ENCODE data around the gene PER2. TPM values are rescaled to one million over a fixed set of nuclear protein-coding genes. Genes with fewer than 3 reads are reported as not detected.

The PER2 gene
- total and polyA plus RNA-seq, 2 of the 4 experiments (the other 2 are of a cell fraction) = 1.7 to 3.2 TPM

DNA sequence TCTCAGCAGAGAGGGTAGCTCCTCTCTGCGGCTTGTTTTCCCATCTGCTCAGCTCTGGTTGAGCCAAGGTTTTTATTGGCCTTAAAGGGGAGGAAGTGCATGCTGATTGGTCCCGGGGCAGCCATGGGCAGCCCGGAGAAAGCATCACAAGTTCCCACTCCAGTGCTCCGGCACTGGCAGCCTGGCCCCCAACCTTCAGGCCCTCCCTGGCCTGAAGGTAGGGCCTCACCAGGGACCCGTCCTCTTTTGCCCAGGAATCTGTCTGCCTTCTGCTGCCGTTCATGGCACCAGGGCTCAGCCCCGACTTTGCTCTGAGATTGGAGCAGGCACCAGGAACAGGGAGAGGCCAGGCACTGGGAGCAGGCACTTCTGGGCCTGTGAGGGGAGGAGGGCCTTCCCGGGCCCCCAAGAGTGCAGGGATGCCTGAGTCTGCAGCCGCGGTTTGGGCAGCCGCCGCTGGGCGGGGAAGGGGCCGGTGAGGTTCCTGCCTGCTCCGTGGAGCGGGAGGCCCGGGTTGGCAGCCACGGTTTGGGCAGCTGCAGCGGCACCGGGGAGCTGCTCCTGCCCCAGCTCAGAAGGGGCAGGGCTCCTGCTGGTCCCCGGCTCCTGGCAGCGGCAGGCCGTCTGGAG lies 67.4 kb downstream of the PER2 start:
- ChIA-PET POLR2A (ENCODE audit: unreplicated experiment) (no interaction called here), CTCF (no interaction called here)
- no peak overlapping the region for H3K18ac ChIP-seq (ENCODE audit: low read depth, low read length)
- H2BK5ac ChIP-seq (ENCODE audit: low read depth, low read length, poor library complexity, severe bottlenecking) = no peak overlapping the region
- BruUV-seq (replicated peaks) = no TSS peak
- no peak overlapping the region for H4K5ac ChIP-seq (ENCODE audit: low read depth, low read length)
- H4K20me1 ChIP-seq (ENCODE audit: insufficient read depth, low read length) = no peaks in the 10 kb centered on the region
- no peak overlapping the region for H2AK9ac ChIP-seq (replicated peaks; ENCODE audit: low read depth, low read length, poor library complexity)
- no peak overlapping the region for H2BK120ac ChIP-seq (ENCODE audit: low read depth, low read length)
- H3K14ac ChIP-seq (replicated peaks; ENCODE audit: low read depth, low read length) = no peak overlapping the region
- dilution Hi-C loops (cut with HindIII; ENCODE audit: low sequenced_read_pairs, unreplicated experiment) (no loop called here), in situ Hi-C loops (cut with MboI; ENCODE audit: low sequenced_read_pairs) (no loop called here), intact Hi-C loops (cut with micrococcal nuclease) (no loop called here)
- H3K36me3 ChIP-seq (ENCODE audit: control insufficient read depth, insufficient read depth, low read length) = no peaks in the 10 kb centered on the region
- no peaks in the 10 kb centered on the region for H3K79me1 ChIP-seq (ENCODE audit: low read depth in 1 of 2, low read length in 2 of 2)
- no peak overlapping the region for H2BK15ac ChIP-seq (ENCODE audit: low read depth, low read length)
- no peak overlapping the region for H2AK5ac ChIP-seq (ENCODE audit: low read depth, low read length)
- no peak for TF ChIP-seq FOS (IDR thresholded peaks at IDR 0.05; ENCODE audit: low read depth, low read length)
- no peak for TF ChIP-seq RAD21 (IDR thresholded peaks at IDR 0.05; ENCODE audit: low read length)
- TF ChIP-seq RCOR1 (IDR thresholded peaks at IDR 0.05; ENCODE audit: insufficient replicate concordance, low read length) = no peak
- no peak for TF ChIP-seq NFE2L2 (IDR thresholded peaks at IDR 0.05; ENCODE audit: low read depth, low read length)
- TF ChIP-seq CEBPB (IDR thresholded peaks at IDR 0.05; ENCODE audit: low read depth, low read length) = no peak
- TF ChIP-seq RFX5 (IDR thresholded peaks at IDR 0.05; ENCODE audit: low read depth, low read length) = no peak
- TF ChIP-seq MAFK (IDR thresholded peaks at IDR 0.05; ENCODE audit: low read depth, low read length) = no peak
- no peak for TF ChIP-seq MAZ (IDR thresholded peaks at IDR 0.05; ENCODE audit: borderline replicate concordance, low read depth, low read length)
- TF ChIP-seq, protein P1, sequence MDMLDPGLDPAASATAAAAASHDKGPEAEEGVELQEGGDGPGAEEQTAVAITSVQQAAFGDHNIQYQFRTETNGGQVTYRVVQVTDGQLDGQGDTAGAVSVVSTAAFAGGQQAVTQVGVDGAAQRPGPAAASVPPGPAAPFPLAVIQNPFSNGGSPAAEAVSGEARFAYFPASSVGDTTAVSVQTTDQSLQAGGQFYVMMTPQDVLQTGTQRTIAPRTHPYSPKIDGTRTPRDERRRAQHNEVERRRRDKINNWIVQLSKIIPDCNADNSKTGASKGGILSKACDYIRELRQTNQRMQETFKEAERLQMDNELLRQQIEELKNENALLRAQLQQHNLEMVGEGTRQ (IDR thresholded peaks at IDR 0.05; ENCODE audit: low read depth, low read length) = no peak
- TF ChIP-seq, protein P2, sequence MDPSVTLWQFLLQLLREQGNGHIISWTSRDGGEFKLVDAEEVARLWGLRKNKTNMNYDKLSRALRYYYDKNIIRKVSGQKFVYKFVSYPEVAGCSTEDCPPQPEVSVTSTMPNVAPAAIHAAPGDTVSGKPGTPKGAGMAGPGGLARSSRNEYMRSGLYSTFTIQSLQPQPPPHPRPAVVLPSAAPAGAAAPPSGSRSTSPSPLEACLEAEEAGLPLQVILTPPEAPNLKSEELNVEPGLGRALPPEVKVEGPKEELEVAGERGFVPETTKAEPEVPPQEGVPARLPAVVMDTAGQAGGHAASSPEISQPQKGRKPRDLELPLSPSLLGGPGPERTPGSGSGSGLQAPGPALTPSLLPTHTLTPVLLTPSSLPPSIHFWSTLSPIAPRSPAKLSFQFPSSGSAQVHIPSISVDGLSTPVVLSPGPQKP (IDR thresholded peaks at IDR 0.05; ENCODE audit: borderline replicate concordance, low read depth, low read length) = no peak
- TF ChIP-seq MXI1 (IDR thresholded peaks at IDR 0.05; ENCODE audit: borderline replicate concordance, low read depth, low read length) = no peak
- TF ChIP-seq CHD1 (IDR thresholded peaks at IDR 0.05; ENCODE audit: low read depth, low read length) = no peak
- TF ChIP-seq BHLHE40 (IDR thresholded peaks at IDR 0.05; ENCODE audit: low read depth, low read length) = no peak
- TF ChIP-seq POLR2A (IDR thresholded peaks at IDR 0.05; ENCODE audit: low read depth, low read length) = no peak
- no peak for TF ChIP-seq SMC3 (IDR thresholded peaks at IDR 0.05; ENCODE audit: low read depth, low read length)
- TF ChIP-seq, protein P3, sequence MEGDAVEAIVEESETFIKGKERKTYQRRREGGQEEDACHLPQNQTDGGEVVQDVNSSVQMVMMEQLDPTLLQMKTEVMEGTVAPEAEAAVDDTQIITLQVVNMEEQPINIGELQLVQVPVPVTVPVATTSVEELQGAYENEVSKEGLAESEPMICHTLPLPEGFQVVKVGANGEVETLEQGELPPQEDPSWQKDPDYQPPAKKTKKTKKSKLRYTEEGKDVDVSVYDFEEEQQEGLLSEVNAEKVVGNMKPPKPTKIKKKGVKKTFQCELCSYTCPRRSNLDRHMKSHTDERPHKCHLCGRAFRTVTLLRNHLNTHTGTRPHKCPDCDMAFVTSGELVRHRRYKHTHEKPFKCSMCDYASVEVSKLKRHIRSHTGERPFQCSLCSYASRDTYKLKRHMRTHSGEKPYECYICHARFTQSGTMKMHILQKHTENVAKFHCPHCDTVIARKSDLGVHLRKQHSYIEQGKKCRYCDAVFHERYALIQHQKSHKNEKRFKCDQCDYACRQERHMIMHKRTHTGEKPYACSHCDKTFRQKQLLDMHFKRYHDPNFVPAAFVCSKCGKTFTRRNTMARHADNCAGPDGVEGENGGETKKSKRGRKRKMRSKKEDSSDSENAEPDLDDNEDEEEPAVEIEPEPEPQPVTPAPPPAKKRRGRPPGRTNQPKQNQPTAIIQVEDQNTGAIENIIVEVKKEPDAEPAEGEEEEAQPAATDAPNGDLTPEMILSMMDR (conservative IDR thresholded peaks at IDR 0.05; ENCODE audit: low read depth, low read length) = no peak
- H2BK20ac ChIP-seq (ENCODE audit: low read depth, low read length) = no peak overlapping the region
- no peak overlapping the region for H3K4me2 ChIP-seq (ENCODE audit: low read depth, low read length)
- DNase-seq (no peak), ATAC-seq (ENCODE audit: low read depth) (no peak)
- 0 out of 2 replicates have a peak, but pooled peaks cover 2% of the 10 kb centered on the region for H3K4me1 ChIP-seq (ENCODE audit: control insufficient read depth, insufficient read depth, low read length)
- H3K56ac ChIP-seq (ENCODE audit: extremely low read depth, insufficient read depth, low read length) = no peak overlapping the region
- H3K9ac ChIP-seq (ENCODE audit: low read depth, low read length) = no peak overlapping the region
- 0 out of 2 replicates have a peak, but pooled peaks cover 1% of the 10 kb centered on the region for H3K27me3 ChIP-seq (ENCODE audit: control insufficient read depth, insufficient read depth, low read length)
- no peak overlapping the region for H3K27ac ChIP-seq (ENCODE audit: insufficient read depth, low read length)
- no peaks in the 10 kb centered on the region for H3K9me3 ChIP-seq (ENCODE audit: control insufficient read depth, insufficient read depth, low read length)
- no peak overlapping the region for H2AFZ ChIP-seq (replicated peaks; ENCODE audit: low read length, poor library complexity)
- H3K4ac ChIP-seq (ENCODE audit: low read depth, low read length) = no peak overlapping the region
- no peak overlapping the region for H3K4me3 ChIP-seq (ENCODE audit: insufficient read depth, low read depth, low read length)
- H3K23ac ChIP-seq (ENCODE audit: low read depth, low read length) = no peak overlapping the region
- no peak overlapping the region for H4K91ac ChIP-seq (ENCODE audit: insufficient read depth, low read depth, low read length)
- H4K8ac ChIP-seq (ENCODE audit: low read depth in 2 of 2, low read length in 2 of 2) = no peak overlapping the region
- WGBS, 2 experiments (ENCODE audit: extremely low coverage in 2 of 2, insufficient read length in 1 of 2) = 73% methylated on average over 11 of the region's 23 CpGs; no CpG with 5 or more reads in 1 of the 2 experiments
- no peaks in the 10 kb centered on the region for H3K9me1 ChIP-seq (ENCODE audit: insufficient read depth, low read length)

Measured in IMR-90 (cell line).